SKM-1 (cell line): ENCODE measurements around the gene PCDHGB5.
"Not testable (repeated sequence)": the region's sequence is repeated elsewhere in the genome, so short reads cannot be mapped to it uniquely, and the experiment has no call there.

Experiments
- DNase-seq: peaks from one replicate; lab custom pipeline; 2025; ENCODE audit not compliant: unreplicated experiment; lab: John Stamatoyannopoulos, UW

Gene PCDHGB5

GRCh38 chr5:141409598-141410306 is 12.0 kb downstream of the PCDHGB5 start:
- DNase-seq, result no peak

GRCh38 chr5:141411575-141411974 is 13.8 kb downstream of the PCDHGB5 start:
- DNase-seq, result no peak

GRCh38 chr5:141412854-141413539 is 15.2 kb downstream of the PCDHGB5 start, which contains the start of gene PCDHGA10:
Gene PCDHGA10, plus strand, starts transcription at chr5:141412987. Its CDS starts 189 bp downstream, at chr5:141413176.
- peak; percentile 80 for DNase-seq

- no peak for DNase-seq
These were observed 15.9 kb downstream of the PCDHGB5 start for GRCh38 chr5:141413540-141414069.

- DNase-seq, result not testable (repeated sequence)
These were observed 17.0 kb downstream of the PCDHGB5 start for GRCh38 chr5:141414548-141415274.

GRCh38 chr5:141415275-141415618 is 17.5 kb downstream of the PCDHGB5 start:
- not testable (repeated sequence) for DNase-seq

GRCh38 chr5:141417494-141418172 is 19.9 kb downstream of the PCDHGB5 start, which contains the start of gene PCDHGB7:
Gene PCDHGB7, plus strand, starts transcription at chr5:141417677. Its CDS starts 183 bp downstream, at chr5:141417860.
- peak; percentile 65 for DNase-seq

GRCh38 chr5:141419074-141419880 is 21.5 kb downstream of the PCDHGB5 start:
- DNase-seq, result no peak

- no peak for DNase-seq
These were observed 23.2 kb downstream of the PCDHGB5 start, which contains the start of gene PCDHGA11 for GRCh38 chr5:141420855-141421488. Gene PCDHGA11, plus strand, starts transcription at chr5:141421051. Its CDS starts 177 bp downstream, at chr5:141421228.

- DNase-seq, result no peak
These were observed 23.7 kb downstream of the PCDHGB5 start for GRCh38 chr5:141421489-141421855.

GRCh38 chr5:141422742-141423291 is 25.1 kb downstream of the PCDHGB5 start:
- no peak for DNase-seq

GRCh38 chr5:141427783-141428426 is 30.2 kb downstream of the PCDHGB5 start:
- no peak for DNase-seq

- DNase-seq, result no peak
These were observed 32.8 kb downstream of the PCDHGB5 start, which contains the start of gene PCDHGA12 for GRCh38 chr5:141430332-141431113. Gene PCDHGA12, plus strand, starts transcription at chr5:141430507. Its CDS starts 253 bp downstream, at chr5:141430760.

- no peak for DNase-seq
These were observed 33.5 kb downstream of the PCDHGB5 start for GRCh38 chr5:141431286-141431685.

- DNase-seq, result not testable (repeated sequence)
These were observed 34.6 kb downstream of the PCDHGB5 start for GRCh38 chr5:141432308-141432707.

GRCh38 chr5:141432726-141433125 is 35.0 kb downstream of the PCDHGB5 start:
- DNase-seq, result not testable (repeated sequence)

- DNase-seq, result no peak
These were observed 36.3 kb downstream of the PCDHGB5 start for GRCh38 chr5:141434006-141434405.

- DNase-seq, result no peak
These were observed 39.5 kb downstream of the PCDHGB5 start for GRCh38 chr5:141437221-141437620.
